ENCODE results near the gene NFYC. TPM values are rescaled to one million over a fixed set of nuclear protein-coding genes. Genes with fewer than 3 reads are reported as not detected.
A peak's percentile ranks its signal among the peaks of the same experiment; 100 is the strongest.

The NFYC gene
- total RNA-seq, 4 donors from 2014 or later = 31.8 to 63.3 (median 44.0) TPM

GRCh38 chr1:40782371-40782956 is 91.0 kb downstream of the NFYC start:
- Histone ChIP-seq H3K27ac (peak overlapping the region; percentile 87 to 89), H3K27me3 (no peaks in the 10 kb centered on the region), H3K36me3 (no peaks in the 10 kb centered on the region), H3K4me3 (peak overlapping the region; percentile 7 to 9), H3K9me3 (no peaks in the 10 kb centered on the region), H3K4me1 (peaks cover 0 to 9% of the 10 kb centered on the region in 2 donors)
- intact Hi-C loops (cut with DNase I; ENCODE audit: low total_unique reads) = no loop called here
- TF ChIP-seq POLR2A (IDR thresholded peaks at IDR 0.05) = no peak
- peak in 1 of 4 experiments; percentile 15 for TF ChIP-seq CTCF (IDR thresholded peaks at IDR 0.05)
- DNase-seq = no peak

- intact Hi-C loops (cut with DNase I; ENCODE audit: low total_unique reads) = no loop called here
- peak in 1 of 2 donors; percentile 37 for TF ChIP-seq POLR2A (IDR thresholded peaks at IDR 0.05)
- TF ChIP-seq CTCF (IDR thresholded peaks at IDR 0.05) = no peak
- no peaks in the 10 kb centered on the region for H3K36me3 ChIP-seq
- H3K27me3 ChIP-seq = no peaks in the 10 kb centered on the region
- peak within 1 kb of the TSS; percentile 43 to 45 for H3K4me3 ChIP-seq
- H3K4me1 ChIP-seq = peaks cover 0 to 9% of the 10 kb centered on the region in 2 donors
- H3K27ac ChIP-seq = peak within 1 kb of the TSS; percentile 87 to 89
- DNase-seq = peak; percentile 70
- H3K9me3 ChIP-seq = no peaks in the 10 kb centered on the region
Observed at GRCh38 chr1:40783001-40783905, 91.7 kb downstream of the NFYC start, which contains the start of gene KCNQ4. Gene KCNQ4 (plus strand): TSS chr1:40783787. CDS start chr1:40784094, 307 bp downstream.

GRCh38 chr1:40784141-40784770 is 92.8 kb downstream of the NFYC start:
- H3K36me3 ChIP-seq = no peaks in the 10 kb centered on the region
- peak overlapping the region; percentile 43 to 45 for H3K4me3 ChIP-seq
- H3K4me1 ChIP-seq = peaks cover 0 to 9% of the 10 kb centered on the region in 2 donors
- peak in 1 of 2 donors; percentile 32 for DNase-seq
- H3K27ac ChIP-seq = peak overlapping the region; percentile 87 to 89
- intact Hi-C loops (cut with DNase I; ENCODE audit: low total_unique reads) = no loop called here
- TF ChIP-seq POLR2A (IDR thresholded peaks at IDR 0.05) = no peak
- no peak for TF ChIP-seq CTCF (IDR thresholded peaks at IDR 0.05)
- no peaks in the 10 kb centered on the region for H3K9me3 ChIP-seq
- no peaks in the 10 kb centered on the region for H3K27me3 ChIP-seq

- Histone ChIP-seq H3K27me3 (no peaks in the 10 kb centered on the region), H3K4me3 (peak overlapping the region; percentile 43 to 45), H3K4me1 (peaks cover 3 to 9% of the 10 kb centered on the region in 2 donors), H3K27ac (peak overlapping the region; percentile 87 to 89), H3K9me3 (no peaks in the 10 kb centered on the region), H3K36me3 (no peaks in the 10 kb centered on the region)
- TF ChIP-seq POLR2A (IDR thresholded peaks at IDR 0.05) = no peak
- TF ChIP-seq CTCF (IDR thresholded peaks at IDR 0.05) = no peak
- peak in 1 of 2 donors; percentile 25 for DNase-seq
- intact Hi-C loops (cut with DNase I; ENCODE audit: low total_unique reads) = no loop called here
Observed at GRCh38 chr1:40784771-40785151, 93.3 kb downstream of the NFYC start.

Data from uterus (tissue), 4 donors.